ENCODE measurements around the gene ARMS2.

Gene ARMS2

GRCh38 chr10:122468307-122468925 lies 14.0 kb downstream of the ARMS2 start:
- H3K4me3 ChIP-seq (ENCODE audit: low read length) = no peak overlapping the region
- no peak for DNase-seq (ENCODE audit: low read depth, low spot score)

- DNase-seq (ENCODE audit: low read depth, low spot score) = no peak
Measured at GRCh38 chr10:122468926-122469781, 14.7 kb downstream of the ARMS2 start.

GRCh38 chr10:122469848-122470247 lies 15.4 kb downstream of the ARMS2 start:
- no peak for DNase-seq (ENCODE audit: low read depth, low spot score)

More at GRCh38 chr10:122468926-122469781, 14.7 kb downstream of the ARMS2 start:
- H3K4me3 ChIP-seq (ENCODE audit: low read length) = no peak overlapping the region

GRCh38 chr10:122471531-122472177 lies 17.2 kb downstream of the ARMS2 start:
- H3K4me3 ChIP-seq (ENCODE audit: low read length) = no peak overlapping the region
- no peak for DNase-seq (ENCODE audit: low read depth, low spot score)

More at GRCh38 chr10:122469848-122470247, 15.4 kb downstream of the ARMS2 start:
- H3K4me3 ChIP-seq (ENCODE audit: low read length) = no peak overlapping the region

GRCh38 chr10:122473116-122473515 lies 18.7 kb downstream of the ARMS2 start:
- no peak overlapping the region for H3K4me3 ChIP-seq (ENCODE audit: low read length)

GRCh38 chr10:122474131-122474818 lies 19.8 kb downstream of the ARMS2 start:
- no peak for DNase-seq (ENCODE audit: low read depth, low spot score)
- no peak overlapping the region for H3K4me3 ChIP-seq (ENCODE audit: low read length)

More at GRCh38 chr10:122473116-122473515, 18.7 kb downstream of the ARMS2 start:
- DNase-seq (ENCODE audit: low read depth, low spot score) = no peak

- no peak for DNase-seq (ENCODE audit: low read depth, low spot score)
- no peak overlapping the region for H3K4me3 ChIP-seq (ENCODE audit: low read length)
Measured at GRCh38 chr10:122475100-122475499, 20.6 kb downstream of the ARMS2 start.

- no peak for DNase-seq (ENCODE audit: low read depth, low spot score)
Measured at GRCh38 chr10:122475591-122476332, 21.3 kb downstream of the ARMS2 start.

GRCh38 chr10:122476333-122476695 lies 21.9 kb downstream of the ARMS2 start:
- H3K4me3 ChIP-seq (ENCODE audit: low read length) = no peak overlapping the region
- no peak for DNase-seq (ENCODE audit: low read depth, low spot score)

More at GRCh38 chr10:122475591-122476332, 21.3 kb downstream of the ARMS2 start:
- no peak overlapping the region for H3K4me3 ChIP-seq (ENCODE audit: low read length)

- H3K4me3 ChIP-seq (ENCODE audit: low read length) = no peak overlapping the region
- no peak for DNase-seq (ENCODE audit: low read depth, low spot score)
Measured at GRCh38 chr10:122477436-122477835, 23.0 kb downstream of the ARMS2 start.

- H3K4me3 ChIP-seq (ENCODE audit: low read length) = no peak overlapping the region
- DNase-seq (ENCODE audit: low read depth, low spot score) = no peak
Measured at GRCh38 chr10:122478971-122479370, 24.5 kb downstream of the ARMS2 start.

- DNase-seq (ENCODE audit: low read depth, low spot score) = no peak
- H3K4me3 ChIP-seq (ENCODE audit: low read length) = no peak overlapping the region
Measured at GRCh38 chr10:122480146-122480833, 25.8 kb downstream of the ARMS2 start.

- no peak overlapping the region for H3K4me3 ChIP-seq (ENCODE audit: low read length)
- DNase-seq (ENCODE audit: low read depth, low spot score) = no peak
Measured at GRCh38 chr10:122481296-122482056, 27.0 kb downstream of the ARMS2 start.

GRCh38 chr10:122484276-122485060 lies 30.0 kb downstream of the ARMS2 start:
- H3K4me3 ChIP-seq (ENCODE audit: low read length) = no peak overlapping the region
- no peak for DNase-seq (ENCODE audit: low read depth, low spot score)

- H3K4me3 ChIP-seq (ENCODE audit: low read length) = no peak overlapping the region
- DNase-seq (ENCODE audit: low read depth, low spot score) = no peak
Measured at GRCh38 chr10:122485670-122486069, 31.2 kb downstream of the ARMS2 start.

- H3K4me3 ChIP-seq (ENCODE audit: low read length) = no peak overlapping the region
- no peak for DNase-seq (ENCODE audit: low read depth, low spot score)
Measured at GRCh38 chr10:122486406-122487080, 32.1 kb downstream of the ARMS2 start.

All from Jurkat, Clone E6-1 (cell line).